Body of pancreas (tissue), 4 donors: ENCODE measurements around the gene ZNF385D.

Source experiments
- POLR2A ChIP-seq, 3 donors: fragments of 450-650 bp; IDR thresholded peaks; one replicate each; pipeline ENCODE4 v1.6.1; 2016; ENCODE audit warnings: antibody characterized with exemption in 3 of 3, mild to moderate bottlenecking in 2 of 3
- TF ChIP-seq, protein P1 (sequence below), 7 experiments: fragments of 450-650 bp in 4 of 7; fragments of 200-600 bp in 3 of 7; sonication (generic) in 3 of 7; IDR thresholded peaks; one replicate each; pipeline ENCODE4 v1.5.1; 2016 to 2019; ENCODE audit warnings: antibody characterized with exemption in 7 of 7

GRCh38 chr3:21599890-21600289 is 151.1 kb downstream of the ZNF385D start:
- TF ChIP-seq, protein P1, sequence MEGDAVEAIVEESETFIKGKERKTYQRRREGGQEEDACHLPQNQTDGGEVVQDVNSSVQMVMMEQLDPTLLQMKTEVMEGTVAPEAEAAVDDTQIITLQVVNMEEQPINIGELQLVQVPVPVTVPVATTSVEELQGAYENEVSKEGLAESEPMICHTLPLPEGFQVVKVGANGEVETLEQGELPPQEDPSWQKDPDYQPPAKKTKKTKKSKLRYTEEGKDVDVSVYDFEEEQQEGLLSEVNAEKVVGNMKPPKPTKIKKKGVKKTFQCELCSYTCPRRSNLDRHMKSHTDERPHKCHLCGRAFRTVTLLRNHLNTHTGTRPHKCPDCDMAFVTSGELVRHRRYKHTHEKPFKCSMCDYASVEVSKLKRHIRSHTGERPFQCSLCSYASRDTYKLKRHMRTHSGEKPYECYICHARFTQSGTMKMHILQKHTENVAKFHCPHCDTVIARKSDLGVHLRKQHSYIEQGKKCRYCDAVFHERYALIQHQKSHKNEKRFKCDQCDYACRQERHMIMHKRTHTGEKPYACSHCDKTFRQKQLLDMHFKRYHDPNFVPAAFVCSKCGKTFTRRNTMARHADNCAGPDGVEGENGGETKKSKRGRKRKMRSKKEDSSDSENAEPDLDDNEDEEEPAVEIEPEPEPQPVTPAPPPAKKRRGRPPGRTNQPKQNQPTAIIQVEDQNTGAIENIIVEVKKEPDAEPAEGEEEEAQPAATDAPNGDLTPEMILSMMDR (IDR thresholded peaks at IDR 0.05), result no peak
- no peak for TF ChIP-seq POLR2A (IDR thresholded peaks at IDR 0.05)
